Activated CD8-positive, alpha-beta memory T cell treated with anti-CD3 and anti-CD28 coated beads, Interleukin-2, amount 10 ng/mL, durations not matched to agents 7 days and 5 days (primary cell): ENCODE data around the gene SURF6. TPM values are rescaled to one million over a fixed set of nuclear protein-coding genes. Genes with fewer than 3 reads are reported as not detected.

Experiments used
- ATAC-seq: fragments of 150-1000 bp; cut with Tn5 transposase; one replicate; pipeline ENCODE4 v1.10.0; 2021; ENCODE audit warnings: moderate library complexity
- CTCF ChIA-PET: fragments of 350-600 bp; sonication (Branson Sonifier 250); formaldehyde crosslinking; loops from one replicate; lab custom pipeline; 2021; ENCODE audit warnings: antibody characterized with exemption; lab: Charles Lee
- DNase-seq: peaks from one replicate; pipeline ENCODE4 v3.0.0-alpha.2; 2020
- H3K27ac Mint-ChIP-seq: one replicate; pipeline ENCODE4 v1.8.0; 2021; ENCODE audit warnings: mild to moderate bottlenecking, mixed read lengths
- H3K27me3 Mint-ChIP-seq: one replicate; pipeline ENCODE4 v1.8.0; 2021; ENCODE audit warnings: mixed read lengths
- H3K36me3 Mint-ChIP-seq: one replicate; pipeline ENCODE4 v1.8.0; 2021; ENCODE audit warnings: mild to moderate bottlenecking, mixed read lengths
- H3K4me1 Mint-ChIP-seq: one replicate; pipeline ENCODE4 v1.8.0; 2021; ENCODE audit warnings: mixed read lengths
- H3K4me3 Mint-ChIP-seq: one replicate; pipeline ENCODE4 v1.8.0; 2021; ENCODE audit warnings: mild to moderate bottlenecking, moderate library complexity, mixed read lengths
- H3K9me3 Mint-ChIP-seq: one replicate; pipeline ENCODE4 v1.8.0; 2022; ENCODE audit warnings: low read depth, mixed read lengths
- total RNA-seq, 2 experiments: library from RNA; stranded (reverse); gene quantifications; one replicate each; pipeline ENCODE4 v1.2.3, GENCODE V29; 2021

Gene SURF6
- total RNA-seq, 2 experiments from 2014 or later: 12.9 to 16.5 TPM

- H3K4me3 Mint-ChIP-seq: no peak overlapping the region
- ATAC-seq: no peak
- H3K9me3 Mint-ChIP-seq: no peaks in the 10 kb centered on the region
- no peak for DNase-seq
- no peaks in the 10 kb centered on the region for H3K27me3 Mint-ChIP-seq
- peaks cover 45% of the 10 kb centered on the region for H3K36me3 Mint-ChIP-seq
- H3K27ac Mint-ChIP-seq: peak overlapping the region; percentile 65
- CTCF ChIA-PET: interaction anchor here (8.2 kb wide), 1 partner anchor 11 kb away, joined by 100 read pairs; no protein-coding TSS in a partner anchor
- H3K4me1 Mint-ChIP-seq: peaks cover 65% of the 10 kb centered on the region
Observed at GRCh38 chr9:133361507-133362092, 25.6 kb upstream of the SURF6 start.

DNA sequence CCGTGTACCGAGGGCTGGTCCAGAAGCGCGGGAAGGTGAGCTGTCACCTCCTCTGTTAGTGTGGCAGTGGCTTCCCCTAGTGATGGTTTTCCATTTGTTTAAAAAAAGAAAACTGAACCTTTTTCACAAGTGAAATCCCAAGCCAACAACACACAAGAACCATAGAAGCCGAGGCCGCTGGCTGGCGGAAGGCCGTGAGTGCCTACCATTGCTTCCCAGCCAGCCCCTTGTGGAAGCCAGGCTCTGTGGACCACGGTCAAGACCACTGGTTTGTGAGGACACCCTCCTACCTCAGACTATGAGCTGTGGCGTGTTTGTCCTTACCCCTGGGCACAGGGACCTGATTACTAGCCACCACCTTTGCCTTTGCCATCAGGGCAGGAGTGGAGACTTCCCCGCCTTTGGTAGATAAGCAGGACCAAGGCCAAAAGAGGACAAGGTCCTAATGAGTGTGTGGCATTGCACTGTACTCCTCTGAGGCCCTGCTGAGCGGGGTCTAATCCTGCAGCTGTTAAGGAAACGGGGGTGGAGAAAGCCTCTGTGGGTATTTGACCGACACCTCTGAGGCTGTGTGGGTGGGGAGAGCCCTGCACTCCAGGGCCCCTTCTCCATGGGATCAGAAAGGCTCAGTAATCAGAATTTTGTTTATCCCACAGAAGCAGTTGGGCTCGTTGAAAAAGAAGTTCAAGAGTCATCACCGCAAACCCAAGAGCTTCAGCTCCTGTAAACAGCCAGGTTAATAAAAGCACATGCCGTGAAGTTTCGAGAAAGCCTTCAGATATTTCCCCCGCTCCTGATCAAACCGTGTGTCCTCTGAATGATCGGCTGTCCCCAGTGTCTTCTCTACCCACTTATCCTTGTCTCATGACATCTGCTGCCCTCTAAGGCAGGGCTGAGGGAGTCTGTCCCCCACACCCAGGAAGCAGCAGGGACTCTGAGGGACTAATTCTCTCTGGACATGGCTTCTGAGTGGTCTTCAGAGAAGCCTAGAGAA lies 24.7 kb upstream of the SURF6 start:
- Mint-ChIP-seq H3K27ac (peak overlapping the region; percentile 65), H3K4me3 (no peak overlapping the region), H3K4me1 (peaks cover 57% of the 10 kb centered on the region), H3K27me3 (no peaks in the 10 kb centered on the region), H3K36me3 (peaks cover 37% of the 10 kb centered on the region), H3K9me3 (no peaks in the 10 kb centered on the region)
- no peak for ATAC-seq
- CTCF ChIA-PET: interaction anchor here (1.3 to 8.2 kb wide), 4 partner anchors 11 to 127 kb away, joined by 3 to 100 read pairs (median 4); no protein-coding TSS in a partner anchor
- no peak for DNase-seq

DNA sequence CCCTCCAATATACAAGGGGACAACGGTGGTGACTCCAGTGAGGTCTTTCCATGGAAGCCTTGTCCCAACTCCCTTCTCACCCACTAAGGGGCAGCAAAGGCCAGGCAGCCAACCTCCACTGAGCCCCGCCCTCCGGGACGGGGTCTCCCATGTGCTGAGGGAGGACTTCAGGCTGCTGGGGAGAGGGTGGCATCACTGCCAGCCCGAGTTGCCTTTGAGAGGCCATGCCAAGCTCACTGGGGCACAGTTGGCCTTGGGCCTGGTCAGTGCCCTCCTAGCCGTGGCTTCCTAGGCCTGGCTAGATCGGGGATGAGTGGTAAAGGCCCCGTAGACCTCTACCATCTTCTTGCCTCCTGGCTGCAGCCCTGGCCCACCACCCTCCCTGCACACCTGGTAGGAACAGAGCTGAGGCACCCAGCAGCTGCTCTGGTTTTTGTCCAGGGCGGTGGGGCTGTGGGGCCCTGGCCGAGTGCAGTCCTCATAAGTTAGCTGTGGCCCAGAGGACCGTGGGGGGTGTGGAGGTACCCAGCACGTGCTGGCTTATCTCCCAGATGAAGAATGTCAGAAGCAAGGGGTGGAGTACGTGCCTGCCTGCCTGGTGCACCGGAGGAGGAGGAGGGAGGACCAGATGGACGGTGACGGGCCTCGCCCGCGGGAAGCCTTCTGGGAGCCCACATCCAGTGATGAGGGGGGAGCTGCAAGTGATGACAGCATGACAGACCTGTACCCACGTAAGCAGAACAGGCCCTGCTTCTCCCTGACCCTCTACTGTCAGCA lies 23.6 kb upstream of the SURF6 start:
- Mint-ChIP-seq H3K36me3 (peaks cover 30% of the 10 kb centered on the region), H3K27ac (peak overlapping the region; percentile 48), H3K9me3 (no peaks in the 10 kb centered on the region), H3K4me1 (peaks cover 57% of the 10 kb centered on the region), H3K27me3 (no peaks in the 10 kb centered on the region), H3K4me3 (no peak overlapping the region)
- CTCF ChIA-PET: interaction anchor here (0.8 to 8.2 kb wide), 7 partner anchors 8 to 128 kb away, joined by 3 to 100 read pairs (median 5); partner anchors contain the start of gene STKLD1
- DNase-seq (no peak), ATAC-seq (no peak)

- ATAC-seq (no peak), DNase-seq (no peak)
- peaks cover 60% of the 10 kb centered on the region for H3K4me1 Mint-ChIP-seq
- H3K27ac Mint-ChIP-seq: peak overlapping the region; percentile 3
- peaks cover 19% of the 10 kb centered on the region for H3K36me3 Mint-ChIP-seq
- no peaks in the 10 kb centered on the region for H3K27me3 Mint-ChIP-seq
- CTCF ChIA-PET: interaction anchor here (2.3 to 8.2 kb wide), 5 partner anchors 10 to 128 kb away, joined by 7 to 100 read pairs (median 14); no protein-coding TSS in a partner anchor
- no peaks in the 10 kb centered on the region for H3K9me3 Mint-ChIP-seq
- H3K4me3 Mint-ChIP-seq: peak overlapping the region; percentile 72
Observed at GRCh38 chr9:133357656-133358055, 21.7 kb upstream of the SURF6 start.

DNA sequence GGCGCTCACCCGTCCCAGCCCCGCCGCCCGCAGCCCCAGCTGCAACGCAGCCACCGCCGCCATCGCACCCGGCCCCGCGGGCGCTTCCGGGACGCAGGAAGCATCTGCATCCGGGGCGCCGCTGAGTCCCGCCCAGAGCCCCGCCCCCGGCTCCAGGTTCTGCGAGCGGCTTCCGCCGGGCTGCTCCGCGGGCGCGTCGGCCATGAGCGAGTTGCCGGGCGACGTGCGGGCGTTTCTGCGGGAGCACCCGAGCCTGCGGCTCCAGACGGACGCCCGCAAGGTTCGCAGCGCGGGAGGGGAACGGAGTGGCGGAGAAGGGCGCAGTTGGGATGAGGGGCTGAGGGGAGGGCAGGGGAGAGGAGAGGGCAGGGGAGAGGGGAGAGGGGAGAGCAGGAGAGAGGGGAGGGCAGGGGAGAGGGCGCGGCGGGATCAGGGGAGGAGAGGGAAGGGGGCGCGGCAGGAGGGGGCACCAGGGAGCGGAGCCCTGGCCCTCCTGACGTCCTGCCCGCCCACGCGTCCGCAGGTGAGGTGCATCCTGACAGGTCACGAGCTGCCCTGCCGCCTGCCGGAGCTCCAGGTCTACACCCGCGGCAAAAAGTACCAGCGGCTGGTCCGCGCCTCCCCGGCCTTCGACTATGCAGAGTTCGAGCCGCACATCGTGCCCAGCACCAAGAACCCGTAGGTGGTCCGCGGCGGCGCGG lies 20.6 kb upstream of the SURF6 start, which contains the start of the genes SURF1 and SURF2:
Gene SURF1 (minus strand): TSS at position 97 of the 701 bp plus-strand sequence. CDS start 34 bp downstream, at position 63.
Gene SURF2 (plus strand): TSS at position 160 of the 701 bp plus-strand sequence. CDS start 43 bp downstream, at position 203.
- Mint-ChIP-seq H3K27me3 (no peaks in the 10 kb centered on the region), H3K27ac (peak within 1 kb of the TSS; percentile 88), H3K9me3 (no peaks in the 10 kb centered on the region), H3K36me3 (peaks cover 19% of the 10 kb centered on the region), H3K4me3 (peak within 1 kb of the TSS; percentile 90), H3K4me1 (peaks cover 59% of the 10 kb centered on the region)
- DNase-seq: peak; percentile 94
- CTCF ChIA-PET: interaction anchor here (1.0 to 8.2 kb wide), 14 partner anchors 8 to 209 kb away, joined by 3 to 100 read pairs (median 8); partner anchors contain the start of genes MED22, REXO4, RPL7A and STKLD1
- peak; percentile 92 for ATAC-seq

GRCh38 chr9:133355881-133356357 lies 19.9 kb upstream of the SURF6 start:
- H3K27ac Mint-ChIP-seq: peak overlapping the region; percentile 88
- peak overlapping the region; percentile 90 for H3K4me3 Mint-ChIP-seq
- CTCF ChIA-PET: interaction anchor here (0.9 to 8.2 kb wide), 14 partner anchors 8 to 212 kb away, joined by 3 to 100 read pairs (median 8); partner anchors contain the start of genes MED22, REXO4, RPL7A and STKLD1
- H3K9me3 Mint-ChIP-seq: no peaks in the 10 kb centered on the region
- DNase-seq: no peak
- H3K36me3 Mint-ChIP-seq: peaks cover 25% of the 10 kb centered on the region
- no peaks in the 10 kb centered on the region for H3K27me3 Mint-ChIP-seq
- ATAC-seq: peak; percentile 46
- peaks cover 55% of the 10 kb centered on the region for H3K4me1 Mint-ChIP-seq

DNA sequence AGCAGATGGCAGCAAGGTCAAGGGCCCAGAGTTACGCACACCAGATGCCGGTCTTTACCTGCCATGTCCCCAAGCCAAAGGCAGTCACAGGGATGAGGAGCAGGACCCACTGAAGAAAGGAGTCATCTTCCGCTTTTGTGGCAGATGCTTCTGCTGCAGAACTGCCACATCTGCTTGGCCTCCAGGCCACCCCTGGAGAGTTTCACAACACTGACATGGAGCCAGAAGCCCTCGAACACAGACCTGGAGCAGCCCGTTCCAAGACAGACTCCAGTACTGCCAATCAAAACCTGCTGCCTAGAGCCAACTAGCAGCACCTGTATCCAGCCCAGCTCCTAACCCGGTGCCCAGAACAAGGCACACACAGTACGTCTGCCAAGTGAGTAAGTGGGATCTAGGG lies 18.8 kb upstream of the SURF6 start:
- Mint-ChIP-seq H3K36me3 (peaks cover 33% of the 10 kb centered on the region), H3K4me1 (peaks cover 60% of the 10 kb centered on the region), H3K27ac (peak overlapping the region; percentile 88), H3K27me3 (no peaks in the 10 kb centered on the region), H3K9me3 (no peaks in the 10 kb centered on the region), H3K4me3 (peak overlapping the region; percentile 90)
- DNase-seq: no peak
- ATAC-seq: no peak
- CTCF ChIA-PET: interaction anchor here (1.0 to 8.2 kb wide), 5 partner anchors 13 to 50 kb away, joined by 3 to 100 read pairs (median 14); partner anchors contain the start of gene STKLD1

GRCh38 chr9:133353548-133353947 lies 17.6 kb upstream of the SURF6 start:
- peaks cover 44% of the 10 kb centered on the region for H3K36me3 Mint-ChIP-seq
- no peaks in the 10 kb centered on the region for H3K9me3 Mint-ChIP-seq
- peaks cover 64% of the 10 kb centered on the region for H3K4me1 Mint-ChIP-seq
- no peak for DNase-seq
- H3K27ac Mint-ChIP-seq: peak overlapping the region; percentile 38
- CTCF ChIA-PET: interaction anchor here (8.2 kb wide), 1 partner anchor 19 kb away, joined by 100 read pairs; no protein-coding TSS in a partner anchor
- H3K4me3 Mint-ChIP-seq: no peak overlapping the region
- no peak for ATAC-seq
- H3K27me3 Mint-ChIP-seq: no peaks in the 10 kb centered on the region

GRCh38 chr9:133352635-133353340 lies 16.8 kb upstream of the SURF6 start:
- Mint-ChIP-seq H3K4me1 (peaks cover 57% of the 10 kb centered on the region), H3K27me3 (no peaks in the 10 kb centered on the region), H3K4me3 (no peak overlapping the region), H3K9me3 (no peaks in the 10 kb centered on the region), H3K36me3 (peaks cover 49% of the 10 kb centered on the region), H3K27ac (peak overlapping the region; percentile 70)
- CTCF ChIA-PET: interaction anchor here (0.7 to 1.9 kb wide), 2 partner anchors 10 to 18 kb away, joined by 3 to 12 read pairs; no protein-coding TSS in a partner anchor
- ATAC-seq: no peak
- DNase-seq: no peak

DNA sequence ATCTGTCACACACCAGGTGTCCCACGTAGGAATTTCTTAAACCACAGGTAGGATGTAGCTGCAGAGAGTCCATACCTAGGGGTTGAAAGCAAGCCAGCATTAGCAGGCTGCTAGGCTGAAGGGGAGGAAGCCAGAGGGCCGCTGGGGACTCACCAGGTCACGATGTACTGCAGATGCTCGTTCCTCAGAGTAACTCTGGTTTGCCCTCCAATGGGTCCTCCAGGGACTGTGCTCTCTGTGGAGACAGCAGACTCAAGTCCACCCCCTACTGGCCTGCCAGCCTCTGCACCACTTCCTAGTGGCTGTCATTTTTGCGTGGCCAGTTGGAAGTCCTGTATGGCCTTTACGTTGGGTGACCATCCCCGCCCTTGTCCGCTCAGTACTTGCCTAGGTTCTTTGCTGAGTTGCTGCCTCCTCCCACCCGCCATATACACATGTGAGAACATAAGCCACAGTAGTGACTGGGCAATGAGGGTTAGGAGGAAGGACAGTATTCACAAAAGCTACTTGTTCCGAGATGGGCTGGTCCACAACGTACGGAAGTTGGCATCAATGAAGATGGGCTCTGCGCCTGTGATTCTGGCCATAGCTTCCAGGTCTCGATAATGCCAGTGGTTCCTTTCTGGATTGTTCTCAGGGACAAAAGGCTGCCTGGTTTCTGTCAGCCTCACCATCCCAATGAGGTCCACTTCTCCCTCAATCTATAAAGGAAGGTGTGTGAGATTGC lies 16.1 kb upstream of the SURF6 start:
- Mint-ChIP-seq H3K4me1 (peaks cover 51% of the 10 kb centered on the region), H3K36me3 (peaks cover 49% of the 10 kb centered on the region), H3K9me3 (no peaks in the 10 kb centered on the region), H3K27me3 (no peaks in the 10 kb centered on the region), H3K4me3 (no peak overlapping the region), H3K27ac (peak overlapping the region; percentile 32)
- ATAC-seq: no peak
- peak; percentile 73 for DNase-seq
- CTCF ChIA-PET: interaction anchor here (0.7 to 2.0 kb wide), 5 partner anchors 10 to 132 kb away, joined by 3 to 12 read pairs (median 4); no protein-coding TSS in a partner anchor
